HG03095 (cell line): ENCODE results near the gene KCTD17.

Experiments
- ATAC-seq: cut with Tn5 transposase; IDR thresholded peaks from one replicate; pipeline ENCODE4 v1.9.1; 2021; ENCODE audit warnings: moderate library complexity; ENCODE audit not compliant: unreplicated experiment

KCTD17 gene

DNA sequence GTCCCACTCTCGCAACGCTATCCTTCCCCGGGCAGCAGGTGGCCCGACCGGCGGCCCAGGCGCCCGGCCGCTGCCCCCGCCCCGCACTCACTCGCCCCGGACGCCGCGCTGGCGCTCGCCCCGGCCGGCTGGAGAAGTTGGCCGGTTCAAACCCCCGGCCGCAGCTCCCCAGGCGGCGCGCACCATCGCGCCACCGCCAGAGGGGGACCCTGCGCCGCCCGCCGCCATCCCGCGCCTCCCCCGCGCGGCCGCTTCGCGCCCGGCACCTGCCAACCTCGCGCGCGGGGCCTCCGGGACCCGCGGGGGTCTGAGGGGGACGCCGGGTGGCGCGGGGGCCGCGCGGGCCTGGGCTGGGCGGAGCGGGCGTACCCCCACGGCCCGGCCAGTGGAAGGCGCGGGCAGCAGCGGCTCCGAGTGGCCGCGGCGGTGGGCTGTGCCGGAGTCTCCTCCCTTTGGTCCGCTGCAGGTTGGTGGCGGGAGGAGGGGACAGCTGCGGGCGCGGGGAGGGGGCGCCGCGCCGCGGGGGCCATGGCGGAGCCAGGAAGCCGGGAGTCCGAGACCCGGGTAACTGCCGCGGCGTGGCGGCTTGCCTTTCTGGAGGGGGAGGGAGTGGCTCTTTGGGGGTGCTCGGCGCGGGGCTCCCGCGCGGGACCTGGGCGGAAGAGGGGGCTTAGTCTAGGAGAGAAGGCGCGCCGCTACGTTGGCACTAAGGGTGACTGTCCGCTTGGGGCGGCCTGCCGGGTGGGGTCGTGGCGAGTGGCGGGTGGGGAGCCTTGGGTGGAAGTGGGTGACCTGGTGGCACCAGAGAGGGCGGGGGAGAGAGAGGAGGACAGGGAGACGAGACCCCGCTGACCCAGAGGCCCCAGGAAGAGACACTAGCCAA is 32.0 kb upstream of the KCTD17 start, which contains the start of the genes MPST and TST:
TSS of gene MPST (plus strand) at position 434 of the 883 bp plus-strand sequence. CDS start at position 529, 95 bp downstream.
TSS of gene TST (minus strand) at position 139 of the 883 bp plus-strand sequence. CDS start 715 bp downstream, outside the sequence.
- peak; percentile 46 for ATAC-seq

GRCh38 chr22:37020192-37020479 is 31.4 kb upstream of the KCTD17 start:
- no peak for ATAC-seq

GRCh38 chr22:37021041-37021440 is 30.5 kb upstream of the KCTD17 start:
- no peak for ATAC-seq

- no peak for ATAC-seq
Observed at GRCh38 chr22:37021710-37022482, 29.6 kb upstream of the KCTD17 start.

- ATAC-seq, result no peak
Observed at GRCh38 chr22:37022483-37023337, 28.8 kb upstream of the KCTD17 start.

DNA sequence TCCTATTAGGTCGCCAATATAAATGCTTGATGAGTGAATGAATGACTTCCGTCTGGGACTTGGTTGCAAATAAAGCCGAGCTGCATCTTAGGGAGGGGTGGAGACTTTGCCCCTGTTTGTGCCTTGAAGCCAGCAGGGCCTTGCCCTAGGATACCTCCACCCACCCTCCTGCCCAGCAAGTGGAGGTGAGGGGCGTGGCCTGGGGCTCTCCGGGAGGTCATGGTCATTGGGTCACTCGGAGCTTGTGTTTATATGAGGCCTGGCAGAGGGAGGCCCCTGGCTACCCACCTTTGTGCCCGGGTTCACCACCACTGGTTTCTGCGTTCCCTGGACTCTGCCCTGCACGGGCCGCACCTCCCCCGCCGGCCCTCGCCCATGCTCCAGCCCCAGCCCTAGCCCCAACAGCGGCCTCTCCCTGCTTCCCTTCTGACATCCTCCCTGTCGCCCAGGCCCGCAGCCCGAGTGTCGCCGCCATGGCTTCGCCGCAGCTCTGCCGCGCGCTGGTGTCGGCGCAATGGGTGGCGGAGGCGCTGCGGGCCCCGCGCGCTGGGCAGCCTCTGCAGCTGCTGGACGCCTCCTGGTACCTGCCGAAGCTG is 27.7 kb upstream of the KCTD17 start:
- no peak for ATAC-seq

GRCh38 chr22:37024339-37025157 is 27.0 kb upstream of the KCTD17 start:
- ATAC-seq, result no peak

DNA sequence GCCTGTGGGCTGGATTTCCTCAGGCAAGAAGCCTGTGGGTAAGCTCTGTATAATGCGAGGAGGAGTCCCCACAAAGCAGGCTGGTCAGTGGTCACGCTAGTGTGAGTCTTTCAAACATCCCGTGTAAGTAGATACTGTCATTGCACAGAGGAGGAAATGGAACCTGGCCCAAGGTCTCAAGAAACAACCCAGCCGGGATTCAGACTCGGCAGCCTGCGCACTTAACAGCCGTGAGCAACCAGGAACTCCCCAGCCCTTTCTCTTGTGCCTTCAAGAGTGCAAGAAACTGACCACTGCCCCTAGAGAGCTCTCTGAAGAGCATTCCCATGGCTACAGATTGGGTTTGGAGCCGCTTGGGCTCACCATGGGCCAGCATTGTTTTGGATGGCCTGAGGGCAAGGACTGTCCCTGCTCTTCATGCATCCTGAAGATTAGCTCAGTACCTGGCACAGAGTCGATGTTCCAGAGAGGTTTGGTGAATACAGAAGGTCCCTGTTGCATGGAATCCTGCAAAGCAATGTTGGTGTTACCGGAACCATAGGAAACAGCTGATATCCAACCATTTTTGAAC is 26.0 kb upstream of the KCTD17 start:
- no peak for ATAC-seq

DNA sequence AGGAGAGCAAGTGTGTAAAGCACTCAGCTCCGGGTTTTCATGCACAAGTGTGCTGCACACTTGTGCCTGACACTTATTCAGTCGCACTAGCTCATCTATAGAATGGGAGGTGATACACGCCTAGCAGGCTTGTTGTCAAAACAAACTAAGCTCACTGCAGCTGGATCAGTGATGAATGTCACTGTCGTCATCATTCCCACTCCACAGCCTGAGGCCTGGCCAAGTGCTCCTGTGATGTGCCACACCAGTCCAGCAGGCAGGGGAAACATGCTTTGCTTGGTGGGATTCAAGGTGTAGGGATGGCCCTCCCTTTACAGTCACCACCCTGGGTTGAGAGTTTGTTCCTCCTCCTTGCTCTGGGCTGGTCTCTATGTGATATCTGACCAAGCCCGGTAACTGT is 25.2 kb upstream of the KCTD17 start:
- no peak for ATAC-seq

DNA sequence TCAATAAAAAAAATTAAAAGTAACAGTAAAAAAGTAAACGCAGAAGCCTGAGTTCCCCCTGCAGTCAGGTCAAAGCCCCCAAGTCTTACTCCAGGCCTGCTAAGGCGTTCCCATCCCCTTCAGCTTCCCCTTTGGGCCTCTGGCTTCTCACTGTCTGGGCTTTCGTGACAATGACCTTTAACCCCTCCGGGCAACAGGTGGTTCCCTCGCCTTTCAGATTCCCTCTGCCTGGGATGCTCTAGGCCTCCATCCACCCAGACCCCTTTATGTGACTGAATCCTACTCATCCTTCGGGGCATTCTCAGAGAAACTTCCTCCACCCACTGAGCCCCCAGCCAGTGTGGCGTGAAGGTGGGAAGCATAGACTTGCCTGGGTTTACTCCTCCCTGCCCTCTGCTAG is 24.0 kb upstream of the KCTD17 start:
- no peak for ATAC-seq

DNA sequence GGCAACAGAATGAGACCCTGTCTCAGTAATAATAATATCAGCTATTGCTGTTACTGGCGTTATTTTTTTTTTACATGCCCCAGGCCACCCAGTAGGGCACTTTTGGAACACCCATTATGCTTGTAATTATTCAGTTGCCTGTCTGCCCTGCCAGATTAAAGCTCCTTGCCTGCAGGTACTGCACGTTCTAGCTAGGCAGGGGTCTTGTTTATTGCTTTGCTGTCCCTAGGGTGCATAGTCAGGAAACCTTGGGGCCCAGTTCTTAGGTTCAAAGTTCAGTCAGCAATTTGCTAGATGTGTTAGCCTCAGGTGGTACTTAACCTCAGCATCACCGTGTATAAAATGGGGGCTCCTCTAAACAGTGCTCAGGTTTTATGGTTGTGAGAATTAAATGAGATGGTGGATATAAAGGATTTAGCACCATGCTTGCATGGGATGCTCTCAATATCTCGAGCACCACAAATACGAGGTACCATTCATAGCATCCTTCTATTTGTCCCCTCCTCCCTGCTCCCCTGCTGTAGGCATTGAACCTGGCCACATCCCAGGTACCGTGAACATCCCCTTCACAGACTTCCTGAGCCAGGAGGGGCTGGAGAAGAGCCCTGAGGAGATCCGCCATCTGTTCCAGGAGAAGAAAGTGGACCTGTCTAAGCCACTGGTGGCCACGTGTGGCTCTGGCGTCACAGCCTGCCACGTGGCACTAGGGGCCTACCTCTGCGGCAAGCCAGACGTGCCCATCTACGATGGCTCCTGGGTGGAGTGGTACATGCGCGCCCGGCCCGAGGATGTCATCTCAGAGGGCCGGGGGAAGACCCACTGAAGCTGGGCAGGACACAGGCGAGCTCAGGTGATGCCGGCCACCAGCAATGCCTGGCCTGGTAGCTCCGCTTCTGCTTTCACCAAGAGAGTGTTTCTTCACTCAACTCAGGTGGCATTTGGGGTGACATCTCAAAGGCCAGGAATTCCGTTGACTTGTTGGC is 22.6 kb upstream of the KCTD17 start:
- no peak for ATAC-seq

DNA sequence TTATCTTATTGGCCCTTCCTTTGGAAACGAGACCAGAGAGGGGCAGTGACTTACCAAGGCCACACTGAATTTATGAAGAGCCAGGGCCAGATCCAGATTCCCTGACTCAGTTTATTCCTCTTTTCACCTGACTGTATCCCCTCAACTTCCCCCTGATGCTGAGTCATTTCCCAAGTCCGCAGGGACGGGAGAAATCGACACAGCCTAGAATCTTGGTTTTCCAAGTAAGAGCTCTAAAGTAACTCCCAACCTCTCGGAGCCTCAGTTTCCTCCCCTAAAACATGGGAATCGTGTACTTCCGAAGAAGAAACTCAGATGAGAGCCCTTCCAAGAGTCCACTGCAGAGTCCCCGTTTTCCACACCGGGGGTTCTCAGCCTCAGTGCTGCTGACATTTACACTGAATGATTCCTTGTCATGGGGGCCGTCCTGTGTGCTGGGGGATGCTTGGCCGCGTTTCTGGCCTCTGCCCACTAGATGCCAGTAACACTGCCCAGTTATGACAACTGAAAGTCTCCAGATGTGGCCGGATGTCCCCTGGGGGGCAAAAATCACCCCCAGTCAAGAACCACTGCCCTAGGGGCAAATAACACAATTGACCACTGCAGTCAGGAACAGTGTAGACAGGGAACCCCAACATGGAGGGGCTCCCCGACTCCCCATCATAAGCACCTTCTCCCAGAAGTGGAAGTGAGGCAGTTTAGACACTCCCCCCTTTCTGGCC is 20.8 kb upstream of the KCTD17 start:
- ATAC-seq, result no peak

- ATAC-seq, result no peak
Observed at GRCh38 chr22:37032134-37032534, 19.4 kb upstream of the KCTD17 start.

GRCh38 chr22:37032535-37033460 is 18.7 kb upstream of the KCTD17 start:
- no peak for ATAC-seq

DNA sequence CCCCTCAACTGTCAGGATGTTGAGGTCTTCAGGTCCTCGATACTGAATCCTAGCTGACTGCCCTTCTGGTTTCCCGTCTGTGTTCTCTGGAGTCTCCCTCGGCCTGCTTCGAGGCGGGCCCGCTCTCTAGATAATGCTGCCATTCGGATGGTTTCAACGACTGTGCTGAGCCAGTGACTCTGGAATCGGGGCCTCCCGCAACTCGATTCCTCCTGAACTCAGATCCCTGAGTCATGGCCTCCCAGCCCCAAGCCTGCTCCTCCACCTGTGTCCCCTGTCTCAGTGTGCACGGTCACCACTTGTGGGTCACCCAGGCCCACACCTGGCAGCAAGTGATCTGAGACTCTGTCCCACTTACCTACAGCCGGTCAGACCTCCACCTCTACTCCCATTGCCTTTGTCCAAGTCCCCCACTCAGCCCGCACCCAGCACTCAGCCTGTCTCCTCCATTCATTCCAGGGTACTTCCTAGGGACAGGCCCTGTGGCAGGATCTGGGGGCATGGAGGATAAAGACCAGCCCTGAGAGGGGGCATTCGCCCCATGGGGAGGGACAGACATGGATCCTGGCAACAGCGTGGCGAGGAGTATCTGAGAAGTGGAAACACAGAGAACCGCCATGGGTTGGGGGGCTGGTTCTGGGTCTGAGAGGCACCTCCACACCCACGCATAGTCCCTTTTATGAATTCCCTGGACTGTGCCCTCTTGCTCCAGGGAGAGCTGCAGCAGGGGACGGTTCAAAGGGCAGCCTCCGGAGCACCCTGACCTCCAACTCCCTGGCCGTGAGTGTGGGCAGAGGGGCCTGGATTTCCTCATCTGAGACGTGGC is 17.7 kb upstream of the KCTD17 start:
- no peak for ATAC-seq
